SK-N-SH treated with all-trans-retinoic acid at 6 μM for 48 hours (cell line): Measurements from ENCODE around the gene SGK1.

Experiments
- ARNTL ChIP-seq: fragments of 450-650 bp; formaldehyde crosslinking; IDR thresholded peaks from 2 replicates; pipeline ENCODE4 v1.5.0; 2020; ENCODE audit warnings: low read depth, mild to moderate bottlenecking, moderate library complexity, borderline replicate concordance
- BACH2 ChIP-seq: fragments of 250-450 bp; sonication (Bioruptor Pico); IDR thresholded peaks from 2 replicates; pipeline ENCODE4 v1.9.0; 2021; ENCODE audit warnings: mild to moderate bottlenecking, borderline replicate concordance
- CREB5 ChIP-seq: fragments of 250-450 bp; sonication (Bioruptor Pico); IDR thresholded peaks from 2 replicates; pipeline ENCODE4 v1.5.1; 2020; ENCODE audit warnings: low read depth, mild to moderate bottlenecking, moderate library complexity
- CSDC2 ChIP-seq: fragments of 250-450 bp; sonication (Bioruptor Pico); IDR thresholded peaks from 2 replicates; pipeline ENCODE4 v1.5.0; 2020; ENCODE audit warnings: mild to moderate bottlenecking, moderate library complexity
- PATZ1 ChIP-seq: fragments of 250-450 bp; sonication (Bioruptor Pico); IDR thresholded peaks from 2 replicates; pipeline ENCODE4 v1.8.0; 2020; ENCODE audit warnings: mild to moderate bottlenecking, moderate library complexity, borderline replicate concordance
- PPARA ChIP-seq: fragments of 250-450 bp; sonication (Bioruptor Pico); IDR thresholded peaks from 2 replicates; pipeline ENCODE4 v1.5.0; 2020; ENCODE audit warnings: mild to moderate bottlenecking, borderline replicate concordance
- RARB ChIP-seq: fragments of 250-450 bp; sonication (Bioruptor Pico); IDR thresholded peaks from 2 replicates; pipeline ENCODE4 v1.8.0; 2021; ENCODE audit warnings: mild to moderate bottlenecking, moderate library complexity
- TSHZ2 ChIP-seq: fragments of 250-450 bp; sonication (Bioruptor Pico); IDR thresholded peaks from 2 replicates; pipeline ENCODE4 v1.5.0; 2020; ENCODE audit warnings: mild to moderate bottlenecking, moderate library complexity
- ZC3H10 ChIP-seq: fragments of 250-450 bp; sonication (Bioruptor Pico); IDR thresholded peaks from 2 replicates; pipeline ENCODE4 v1.5.1; 2021; ENCODE audit warnings: mild to moderate bottlenecking, moderate library complexity
- ZFP3 ChIP-seq: fragments of 250-450 bp; sonication (Bioruptor Pico); IDR thresholded peaks from 2 replicates; pipeline ENCODE4 v1.5.0; 2020; ENCODE audit warnings: mild to moderate bottlenecking, moderate library complexity
- ZFP30 ChIP-seq: fragments of 450-650 bp; formaldehyde crosslinking; IDR thresholded peaks from 2 replicates; pipeline ENCODE4 v1.5.0; 2022; ENCODE audit warnings: mild to moderate bottlenecking, moderate library complexity

- TF ChIP-seq CREB5, result no peak
- TF ChIP-seq ARNTL (CRISPR knock-in tag), result no peak
- no peak for TF ChIP-seq ZFP30 (CRISPR knock-in tag)
- TF ChIP-seq TSHZ2, result no peak
- no peak for TF ChIP-seq PATZ1 (CRISPR knock-in tag)
- TF ChIP-seq ZC3H10 (CRISPR knock-in tag), result no peak
- no peak for TF ChIP-seq BACH2 (CRISPR knock-in tag)
- no peak for TF ChIP-seq CSDC2
- TF ChIP-seq PPARA (CRISPR knock-in tag), result no peak
- TF ChIP-seq ZFP3 (CRISPR knock-in tag), result no peak
- TF ChIP-seq RARB (CRISPR knock-in tag), result no peak
Measured at GRCh38 chr6:134201716-134202115, 116.2 kb downstream of the SGK1 start.
